HuH-7.5 (cell line): ENCODE measurements around the gene RNF10.
"Not testable (repeated sequence)": the region's sequence is repeated elsewhere in the genome, so short reads cannot be mapped to it uniquely, and the experiment has no call there.

Source experiments
- DNase-seq: peaks from one replicate; pipeline ENCODE4 v3.0.0; 2011; ENCODE audit warnings: low spot score

The RNF10 gene

DNA sequence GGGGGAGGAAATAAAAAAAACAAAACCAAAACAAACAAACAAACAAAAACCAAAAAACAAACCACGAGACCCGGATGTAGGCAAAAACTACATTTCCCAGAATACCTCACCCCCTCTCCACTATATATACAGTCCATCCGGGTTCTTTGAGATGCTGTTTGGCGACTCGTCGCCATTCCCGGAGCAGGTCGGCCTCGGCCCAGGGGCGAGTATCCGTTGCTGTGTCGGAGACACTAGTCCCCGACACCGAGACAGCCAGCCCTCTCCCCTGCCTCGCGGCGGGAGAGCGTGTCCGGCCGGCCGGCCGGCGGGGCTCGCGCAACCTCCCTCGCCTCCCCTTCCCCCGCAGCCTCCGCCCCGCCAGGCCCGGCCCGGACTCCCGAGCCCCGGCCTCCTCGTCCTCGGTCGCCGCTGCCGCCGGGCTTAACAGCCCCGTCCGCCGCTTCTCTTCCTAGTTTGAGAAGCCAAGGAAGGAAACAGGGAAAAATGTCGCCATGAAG, at the start of gene RNF10:
Gene RNF10, plus strand, starts transcription at position 154 of the 500 bp plus-strand sequence. CDS start 456 bp downstream, outside the sequence.
- DNase-seq = peak; percentile 71

DNA sequence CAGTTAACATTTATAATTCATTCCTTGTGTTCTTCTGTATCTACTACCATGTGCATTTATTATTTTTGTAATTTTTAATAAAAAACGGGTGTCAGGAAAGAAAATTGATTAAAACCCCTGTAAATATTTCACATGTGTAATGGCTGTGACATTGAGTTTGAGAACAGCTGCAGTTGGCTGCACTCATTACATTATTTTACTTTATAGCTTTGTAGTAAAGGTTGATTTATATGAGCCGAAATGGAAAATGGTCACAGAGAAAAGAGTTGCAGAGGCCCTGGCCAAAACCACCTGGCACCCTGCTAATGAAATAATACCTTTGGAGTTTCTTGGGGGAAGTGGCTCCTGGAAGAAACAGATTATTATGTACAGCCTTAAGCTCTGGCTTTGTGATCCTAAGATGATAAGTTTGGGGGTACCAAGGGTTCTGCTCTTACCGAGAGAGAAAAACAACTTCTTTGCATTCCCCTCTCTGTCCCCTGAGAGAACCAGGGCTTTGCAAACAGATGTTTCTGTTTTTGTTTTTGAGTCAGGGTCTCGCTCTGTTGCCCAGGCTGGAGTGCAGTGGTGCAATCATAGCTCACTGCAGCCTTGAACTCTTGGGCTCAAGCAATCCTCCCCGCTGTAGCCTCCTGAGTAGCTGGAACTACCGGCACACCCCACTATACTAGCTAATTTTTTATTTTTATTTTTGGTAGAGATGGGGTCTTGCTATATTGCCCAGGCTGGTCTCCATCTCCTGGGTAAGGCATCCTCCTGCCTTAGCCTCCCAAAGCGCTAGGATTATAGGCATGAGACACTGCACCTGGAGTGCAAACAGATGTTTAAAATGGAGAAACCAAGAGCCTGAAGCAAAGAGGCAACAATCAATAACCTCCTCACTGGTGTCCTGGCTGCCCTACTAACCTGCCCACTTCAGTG, 47.9 kb upstream of the RNF10 start:
- no peak for DNase-seq

DNA sequence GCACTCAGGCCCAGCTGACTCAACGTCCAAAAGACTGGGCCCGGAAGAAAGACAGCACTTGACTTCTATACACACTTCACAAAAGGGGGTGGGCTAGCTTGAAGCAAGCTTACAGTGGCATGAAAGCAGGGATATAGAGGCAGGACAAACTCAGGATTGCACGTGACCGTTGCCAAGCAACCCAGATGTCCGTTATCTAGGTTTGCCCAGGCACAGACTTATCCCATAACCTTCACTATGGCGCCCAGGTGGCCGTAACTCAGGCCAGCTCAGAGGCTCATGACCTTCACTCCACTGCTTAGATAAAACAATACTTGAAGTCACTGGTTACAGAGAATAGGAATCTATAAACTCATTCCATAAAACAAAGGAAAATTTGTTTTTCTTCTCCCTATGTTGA, 46.6 kb upstream of the RNF10 start:
- not testable (repeated sequence) for DNase-seq

DNA sequence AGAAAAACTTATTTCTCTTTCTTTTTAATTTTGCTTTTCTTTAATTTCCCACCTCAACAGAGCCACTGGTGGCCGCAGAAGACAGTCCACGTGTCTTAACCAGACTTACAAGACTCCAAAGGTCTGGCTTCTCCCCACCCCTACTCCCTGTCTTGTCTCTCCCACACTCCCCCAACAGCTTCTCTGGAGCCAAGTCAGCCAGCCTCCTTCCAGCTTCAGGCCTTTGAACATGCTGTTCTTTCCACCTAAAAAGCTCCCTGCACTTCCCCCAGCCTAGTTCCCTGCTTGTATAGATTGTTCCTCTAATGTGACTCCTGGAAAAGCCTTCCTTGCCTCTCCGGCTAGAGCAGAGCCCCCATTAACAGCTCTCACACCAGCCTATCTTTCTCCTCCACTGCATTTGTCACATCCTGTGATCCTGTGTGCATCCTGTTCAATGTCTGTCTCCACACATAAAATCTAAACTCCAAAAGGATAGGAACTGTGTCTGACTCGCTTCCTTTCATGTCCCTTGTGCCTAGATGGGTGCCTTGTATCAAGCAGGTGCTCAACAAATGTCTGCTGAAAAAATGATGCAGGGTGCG, 46.0 kb upstream of the RNF10 start:
- DNase-seq = no peak

DNA sequence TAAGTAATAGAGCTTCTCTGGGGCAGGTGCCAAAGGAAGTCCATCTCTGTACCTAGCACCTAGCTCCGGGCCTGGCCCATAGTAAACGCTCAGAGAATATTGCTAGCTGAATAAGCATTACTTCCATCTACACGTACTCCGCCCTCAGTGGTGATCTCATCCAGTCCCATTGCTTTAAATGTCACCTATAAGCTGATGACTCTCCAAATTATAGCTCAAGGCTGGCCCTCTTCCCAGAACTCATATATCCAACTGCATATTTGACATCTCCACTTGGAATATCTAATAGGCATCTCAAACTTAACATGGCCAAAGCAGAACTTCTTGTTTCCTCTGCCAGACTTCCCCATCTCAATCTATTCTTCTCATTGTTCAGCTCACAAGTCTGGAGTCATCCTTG, 45.1 kb upstream of the RNF10 start:
- no peak for DNase-seq

DNA sequence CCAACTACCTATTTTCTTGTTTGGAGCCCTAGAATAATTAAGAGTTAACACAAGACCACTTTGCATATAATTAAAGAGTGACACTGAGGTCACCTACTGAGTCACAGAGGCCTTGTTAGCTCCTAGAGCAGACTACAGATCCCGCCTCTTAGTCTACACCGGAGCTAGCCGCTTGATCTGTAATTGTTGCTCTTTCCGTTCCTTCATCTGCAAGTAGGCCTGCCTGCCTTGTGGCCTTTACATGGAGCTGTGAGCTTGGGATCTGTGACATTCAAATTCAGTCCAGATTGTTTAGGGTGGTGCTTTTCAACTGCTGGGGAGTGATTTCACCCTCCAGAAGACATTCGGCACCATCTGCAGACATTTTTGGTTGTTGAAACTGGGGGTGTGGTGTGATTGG, 43.8 kb upstream of the RNF10 start:
- no peak for DNase-seq

DNA sequence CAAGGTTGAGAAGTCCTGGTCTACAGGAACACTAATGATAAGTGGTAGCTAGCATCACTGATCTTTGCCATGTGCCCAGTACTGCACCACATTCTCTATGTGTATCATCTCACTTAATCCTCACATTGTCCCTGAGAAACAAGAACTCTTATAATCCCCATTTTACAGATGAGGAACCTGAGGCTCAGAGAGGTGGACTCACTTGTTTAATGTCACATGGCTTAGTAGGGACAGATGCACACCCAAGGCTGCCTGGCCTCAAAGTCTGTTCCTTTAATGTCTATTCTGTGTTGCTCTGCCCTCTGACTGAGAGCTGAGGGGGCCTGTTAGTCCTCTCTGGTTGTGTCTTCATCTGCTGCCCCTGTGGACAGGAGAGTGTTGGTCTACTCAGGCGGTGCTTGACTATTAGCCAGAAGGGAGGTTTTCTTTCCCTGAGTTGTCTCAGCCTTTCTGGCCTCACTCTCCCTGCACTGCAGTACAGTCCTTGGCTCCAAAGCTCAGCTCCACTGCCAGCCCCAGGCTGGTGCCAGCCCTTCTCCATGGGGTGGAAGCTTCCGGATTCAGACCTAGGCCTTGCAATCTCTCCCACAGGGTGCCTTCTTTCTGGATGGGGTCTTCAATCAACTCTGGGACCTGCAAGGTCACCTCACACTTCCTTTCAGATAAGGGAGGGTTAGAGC, 43.2 kb upstream of the RNF10 start:
- no peak for DNase-seq

DNA sequence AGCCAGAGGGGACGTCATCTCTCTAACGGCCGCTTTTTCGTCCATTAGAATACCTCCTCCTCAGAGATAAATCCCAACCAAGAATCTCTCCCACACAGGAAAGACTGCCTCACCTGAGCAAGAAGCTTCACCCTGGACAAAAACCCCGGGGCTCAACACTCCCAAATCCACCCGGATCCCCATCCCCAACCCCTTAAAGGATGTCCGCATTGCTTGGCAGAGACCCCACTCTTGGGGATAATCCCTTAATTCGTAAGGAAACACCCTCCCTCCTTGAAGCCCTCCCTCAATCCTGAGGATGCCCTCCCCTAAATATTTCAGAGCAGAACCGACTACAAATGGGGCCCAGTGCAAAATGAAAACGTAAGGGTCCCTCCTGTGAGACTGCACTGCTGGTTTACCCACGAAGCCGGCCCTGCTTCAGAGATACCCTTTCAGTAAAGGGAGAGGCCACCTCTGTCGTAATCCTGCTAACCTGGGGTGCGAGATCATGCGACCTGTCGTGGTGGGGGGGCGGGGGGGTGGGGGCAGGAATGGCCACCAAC, 38.9 kb upstream of the RNF10 start:
- no peak for DNase-seq

DNA sequence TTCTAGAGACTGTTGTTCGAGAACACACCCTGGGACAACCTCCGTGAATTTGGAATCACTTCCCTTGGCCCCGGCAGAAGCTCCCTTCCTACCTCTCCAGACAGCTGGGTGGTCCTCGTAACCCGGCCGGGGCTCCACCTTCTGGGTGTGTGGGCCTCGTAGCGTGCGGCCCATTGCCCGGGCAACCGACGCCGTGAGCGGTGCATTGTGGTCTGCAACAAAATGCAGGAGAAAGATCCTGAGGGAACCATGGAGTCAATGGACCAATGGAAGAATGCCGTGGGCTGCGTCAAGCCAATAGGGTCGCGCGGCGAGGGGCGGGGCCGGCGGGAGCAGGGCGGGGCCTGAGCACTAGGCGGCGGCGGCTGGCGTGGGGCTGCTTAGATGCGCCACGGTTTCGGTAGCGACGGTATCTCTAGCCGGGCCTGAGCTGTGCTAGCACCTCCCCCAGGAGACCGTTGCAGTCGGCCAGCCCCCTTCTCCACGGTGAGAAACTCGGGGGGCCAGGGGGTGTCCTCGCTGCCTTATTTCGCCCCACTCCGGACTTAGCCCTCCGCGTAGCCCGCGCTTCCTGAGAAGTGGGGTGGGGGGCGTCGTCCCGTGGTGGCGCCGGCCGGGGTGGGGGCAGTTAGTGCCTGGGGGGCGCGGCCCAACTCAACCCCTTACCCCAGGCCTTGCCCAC, 38.3 kb upstream of the RNF10 start, which contains the start of gene DYNLL1:
Gene DYNLL1, plus strand, starts transcription at position 383 of the 682 bp plus-strand sequence. CDS start 309 bp downstream, outside the sequence.
- DNase-seq = peak; percentile 81

DNA sequence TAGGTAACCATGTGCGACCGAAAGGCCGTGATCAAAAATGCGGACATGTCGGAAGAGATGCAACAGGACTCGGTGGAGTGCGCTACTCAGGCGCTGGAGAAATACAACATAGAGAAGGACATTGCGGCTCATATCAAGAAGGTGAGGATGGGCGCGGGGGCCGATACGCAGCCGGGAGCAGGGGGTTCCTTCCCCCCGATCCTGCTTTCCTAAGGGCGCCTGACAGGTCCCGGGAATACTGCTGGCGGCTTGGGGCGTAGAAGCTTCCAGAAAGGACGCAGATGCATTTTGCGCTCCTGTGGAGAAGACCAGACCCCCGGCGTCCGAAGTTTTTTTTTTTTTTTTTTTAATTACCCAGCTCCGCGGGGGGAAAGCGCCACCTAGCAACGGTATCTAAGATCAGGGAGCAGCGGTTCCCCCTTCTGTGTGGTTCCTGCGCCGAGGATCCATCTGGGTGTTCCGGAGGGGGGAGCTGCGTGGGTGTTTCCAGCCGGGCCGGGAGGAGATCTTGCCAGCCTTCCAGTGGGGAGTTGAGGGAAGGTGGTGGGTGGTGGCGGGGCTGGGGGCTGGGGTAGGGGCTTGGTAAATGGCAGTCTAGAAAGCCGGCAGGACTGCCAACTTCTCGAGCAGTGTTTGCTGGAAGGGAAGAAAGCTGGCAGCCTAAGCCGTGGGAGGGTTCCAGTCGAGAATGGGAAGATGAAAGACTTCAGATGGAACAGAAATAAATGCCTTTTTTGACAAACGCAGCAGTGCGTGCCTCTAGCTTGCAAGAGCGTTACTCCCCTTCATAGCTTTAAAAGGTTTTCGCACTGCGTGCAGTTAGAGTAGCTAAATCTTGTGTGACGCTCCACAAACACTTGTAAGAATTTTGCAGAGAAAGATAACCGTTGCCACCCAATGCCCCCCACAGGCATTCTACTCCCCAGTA, 37.5 kb upstream of the RNF10 start:
- DNase-seq = peak; percentile 33

DNA sequence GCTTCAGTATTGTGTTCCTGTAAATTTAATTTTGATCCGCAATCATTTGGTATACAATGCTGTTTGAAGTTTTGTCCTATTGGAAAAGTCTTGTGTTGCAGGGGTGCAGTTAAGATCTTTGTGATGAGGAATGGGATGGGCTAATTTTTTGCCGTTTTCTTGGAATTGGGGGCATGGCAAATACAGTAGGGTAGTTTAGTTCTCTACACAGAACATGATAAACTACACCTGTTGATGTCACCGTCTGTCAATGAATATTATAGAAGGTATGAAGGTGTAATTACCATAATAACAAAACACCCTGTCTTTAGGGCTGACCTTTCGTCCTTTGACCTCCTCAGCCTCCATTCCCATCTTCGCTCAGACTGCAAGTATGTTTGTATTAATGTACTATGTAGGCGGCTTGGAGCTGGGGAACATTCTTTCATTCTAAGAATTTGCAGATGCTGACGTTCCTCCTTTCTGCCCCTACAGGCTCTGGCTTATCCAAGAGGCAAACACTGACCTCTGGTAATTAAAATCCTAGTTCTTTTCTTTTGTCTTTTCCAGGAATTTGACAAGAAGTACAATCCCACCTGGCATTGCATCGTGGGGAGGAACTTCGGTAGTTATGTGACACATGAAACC, 36.5 kb upstream of the RNF10 start:
- no peak for DNase-seq

DNA sequence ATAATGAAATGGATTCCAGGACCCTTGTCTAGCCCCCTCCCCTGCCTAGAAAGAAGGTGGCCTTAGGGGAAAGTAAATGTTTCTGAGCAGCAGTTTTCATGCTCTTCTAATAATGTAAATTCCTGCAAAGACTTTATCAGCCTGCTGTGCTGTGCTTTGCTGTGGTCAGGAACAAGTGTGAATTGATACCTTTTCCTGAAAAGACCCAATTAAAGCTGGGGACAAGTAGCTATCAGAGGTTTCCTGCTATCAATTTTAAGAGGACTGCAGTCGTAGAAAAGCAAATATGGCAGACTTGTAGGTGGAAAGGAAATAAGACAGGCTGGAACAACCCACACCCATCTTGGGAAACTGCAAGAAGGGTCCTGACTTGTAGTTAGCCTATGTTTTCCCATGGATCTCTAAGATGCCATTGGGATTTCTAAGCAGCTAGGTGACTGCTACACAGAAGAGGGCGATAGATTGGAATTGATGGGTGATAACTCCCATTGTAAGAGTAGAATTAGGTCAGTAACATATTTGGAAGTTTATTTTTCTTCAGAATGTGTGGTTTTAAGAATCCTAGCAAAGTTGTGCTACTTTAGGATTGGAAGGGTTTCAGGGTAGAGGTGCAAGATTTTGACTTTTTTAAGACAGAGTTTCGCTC, 35.2 kb upstream of the RNF10 start:
- no peak for DNase-seq

DNA sequence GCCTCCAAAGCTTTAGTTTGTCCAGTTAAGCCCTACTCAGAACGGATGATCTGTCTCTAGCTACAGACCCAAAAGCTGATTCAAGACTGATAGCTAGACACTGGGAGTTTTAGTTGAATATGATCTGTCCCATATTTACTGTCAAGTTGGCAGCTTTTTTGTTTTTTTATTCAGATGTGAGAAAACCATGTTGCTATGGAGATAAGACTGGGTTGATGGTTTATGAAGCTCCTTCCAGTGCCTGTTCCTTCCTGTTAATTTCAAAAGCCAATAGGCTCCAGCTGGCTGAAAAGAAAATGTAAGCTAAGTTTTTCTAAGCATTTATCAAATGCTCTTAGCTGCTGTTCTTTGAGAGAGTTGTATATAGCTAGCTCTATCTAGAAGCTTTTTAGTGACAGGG, 33.6 kb upstream of the RNF10 start:
- DNase-seq = no peak

DNA sequence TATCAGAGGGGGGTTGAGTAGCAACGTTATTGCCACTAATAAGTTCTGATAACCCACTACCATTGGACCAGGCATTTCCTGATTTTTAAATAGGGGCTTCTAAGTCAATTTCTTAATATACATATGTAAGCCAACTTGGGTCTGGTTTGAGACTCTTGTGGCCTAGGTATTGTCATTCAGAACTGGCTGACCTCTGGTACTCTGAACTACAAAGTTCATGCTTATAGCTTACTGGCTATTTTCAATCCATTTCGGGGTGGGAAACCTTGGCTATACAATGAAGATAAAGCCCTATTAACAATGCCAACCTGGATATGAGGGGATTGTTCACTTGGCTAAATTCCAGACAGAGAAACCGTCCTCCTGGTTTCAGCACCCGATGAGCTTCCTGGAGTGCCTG, 29.6 kb upstream of the RNF10 start:
- DNase-seq = no peak

DNA sequence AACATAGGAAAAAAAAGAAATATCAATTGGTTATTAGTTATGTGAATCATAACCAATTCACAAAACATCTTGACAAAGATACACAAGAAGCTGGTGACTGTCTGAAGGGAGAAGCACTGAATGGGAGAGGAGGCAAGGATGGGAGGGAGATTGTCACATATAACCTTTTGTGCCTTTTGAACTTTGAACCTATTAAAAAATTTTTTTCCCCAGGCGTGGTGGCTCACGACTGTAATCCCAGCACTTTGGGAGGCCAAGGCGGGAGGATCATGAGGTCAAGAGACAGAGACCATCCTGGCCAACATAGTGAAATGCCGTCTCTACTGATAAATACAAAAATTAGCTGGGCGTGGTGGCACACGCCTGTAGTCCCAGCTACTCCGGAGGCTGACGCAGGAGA, 25.6 kb upstream of the RNF10 start:
- no peak for DNase-seq

DNA sequence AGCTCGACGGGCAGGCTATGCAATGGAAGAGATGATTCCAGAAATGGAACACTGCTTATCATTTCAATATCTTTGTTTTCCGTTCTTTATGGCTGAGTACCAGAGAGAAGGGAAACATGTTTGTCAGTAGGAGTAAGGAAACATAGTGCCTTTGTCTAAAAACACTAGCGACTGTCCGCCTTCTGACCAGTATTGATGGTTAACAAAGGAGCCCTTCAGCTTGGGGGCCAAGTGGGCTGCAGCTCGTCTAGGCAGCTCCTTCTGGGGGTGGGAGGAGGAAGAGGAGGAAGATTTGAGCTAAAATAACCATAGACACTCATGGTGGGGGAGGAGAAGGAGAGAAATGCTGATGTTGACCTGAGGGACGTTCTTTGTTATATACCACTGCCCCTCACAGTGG, 20.2 kb upstream of the RNF10 start:
- DNase-seq = no peak

DNA sequence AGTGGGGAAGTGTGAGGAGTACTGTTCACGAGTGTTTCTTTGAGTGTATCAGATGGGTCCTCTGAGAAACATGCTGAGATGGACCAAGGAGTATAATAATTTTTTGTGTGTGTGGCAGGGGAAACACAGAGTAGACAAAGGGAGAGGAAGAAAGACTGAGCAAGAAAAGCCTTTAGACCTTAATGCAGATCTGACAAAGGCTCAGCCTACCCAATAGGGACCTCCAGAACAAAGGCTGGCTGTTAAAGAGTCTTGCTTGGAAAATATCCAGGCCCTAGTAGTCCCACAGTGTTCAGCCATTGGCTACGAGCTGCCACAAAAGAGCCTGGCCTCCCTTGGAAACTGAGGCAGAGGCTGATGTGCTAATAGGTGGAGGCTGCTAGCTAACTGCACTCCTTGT, 18.7 kb upstream of the RNF10 start:
- DNase-seq = no peak

DNA sequence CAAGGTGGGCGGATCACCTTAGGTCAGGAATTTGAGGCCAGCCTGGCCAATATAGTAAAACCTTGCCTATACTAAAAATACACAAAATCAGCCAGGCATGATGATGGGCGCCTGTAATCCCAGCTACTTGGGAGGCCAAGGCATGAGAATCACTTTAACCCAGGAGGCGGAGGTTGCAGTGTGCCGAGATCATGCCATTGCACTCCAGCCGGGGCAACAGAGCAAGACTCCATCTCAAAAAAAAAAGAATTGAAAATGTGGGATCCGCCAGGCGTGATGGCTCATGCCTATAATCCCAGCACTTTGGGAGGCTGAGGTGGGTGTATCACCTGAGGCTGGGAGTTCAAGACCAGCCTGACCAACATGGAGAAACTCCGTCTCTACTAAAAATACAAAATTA, 14.8 kb upstream of the RNF10 start:
- not testable (repeated sequence) for DNase-seq

DNA sequence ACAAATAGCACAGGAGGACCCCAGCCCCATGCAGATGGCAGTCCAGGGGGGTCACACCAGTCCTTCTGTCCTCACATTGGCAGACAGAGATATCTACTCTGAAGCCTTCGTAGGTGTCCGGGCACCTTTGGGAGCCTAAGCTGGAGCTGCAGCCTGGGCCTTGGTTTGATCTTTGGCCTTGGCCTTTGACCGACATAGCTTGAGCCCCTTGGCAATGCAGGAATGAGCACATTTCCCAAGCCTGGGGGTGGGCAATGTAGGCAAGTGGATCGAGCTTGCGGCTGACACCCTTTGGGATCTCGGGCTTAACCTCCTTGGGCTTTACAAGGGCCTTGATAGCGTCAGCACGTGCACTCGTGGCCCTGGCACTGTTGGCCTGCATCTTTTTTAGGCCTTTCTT, 11.6 kb upstream of the RNF10 start:
- no peak for DNase-seq
